ENCODE measurements around the gene SVOPL. TPM values are rescaled to one million over a fixed set of nuclear protein-coding genes. Genes with fewer than 3 reads are reported as not detected.

SVOPL gene
- total RNA-seq, 4 donors from 2014 or later: 4.1 to 4.6 TPM; not detected in 2

DNA sequence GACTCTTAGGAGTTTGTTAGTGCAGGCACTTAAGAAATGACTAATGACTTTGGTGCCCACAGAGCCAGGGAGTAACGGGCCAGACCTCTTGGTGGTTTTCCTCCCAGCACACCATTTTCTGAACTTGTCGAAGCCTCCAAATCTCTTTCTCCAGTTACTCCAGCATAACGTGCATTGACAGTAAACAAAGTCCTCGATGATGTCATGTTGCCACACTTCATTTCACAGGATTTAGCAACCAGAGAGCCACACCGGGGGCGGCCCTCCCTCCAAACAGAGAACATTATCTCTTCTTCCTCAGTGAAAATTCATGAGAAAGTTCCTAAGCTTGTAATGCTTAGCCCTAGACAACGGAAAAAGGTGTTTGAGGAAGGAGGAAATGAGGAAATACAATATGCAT, 4.0 kb upstream of the SVOPL start:
- no peak for TF ChIP-seq POLR2A (IDR thresholded peaks at IDR 0.05)
- no peak for TF ChIP-seq POLR2AphosphoS5 (IDR thresholded peaks at IDR 0.05)
- TF ChIP-seq EP300 (IDR thresholded peaks at IDR 0.05; ENCODE audit: low read depth): no peak
- TF ChIP-seq, protein P1, sequence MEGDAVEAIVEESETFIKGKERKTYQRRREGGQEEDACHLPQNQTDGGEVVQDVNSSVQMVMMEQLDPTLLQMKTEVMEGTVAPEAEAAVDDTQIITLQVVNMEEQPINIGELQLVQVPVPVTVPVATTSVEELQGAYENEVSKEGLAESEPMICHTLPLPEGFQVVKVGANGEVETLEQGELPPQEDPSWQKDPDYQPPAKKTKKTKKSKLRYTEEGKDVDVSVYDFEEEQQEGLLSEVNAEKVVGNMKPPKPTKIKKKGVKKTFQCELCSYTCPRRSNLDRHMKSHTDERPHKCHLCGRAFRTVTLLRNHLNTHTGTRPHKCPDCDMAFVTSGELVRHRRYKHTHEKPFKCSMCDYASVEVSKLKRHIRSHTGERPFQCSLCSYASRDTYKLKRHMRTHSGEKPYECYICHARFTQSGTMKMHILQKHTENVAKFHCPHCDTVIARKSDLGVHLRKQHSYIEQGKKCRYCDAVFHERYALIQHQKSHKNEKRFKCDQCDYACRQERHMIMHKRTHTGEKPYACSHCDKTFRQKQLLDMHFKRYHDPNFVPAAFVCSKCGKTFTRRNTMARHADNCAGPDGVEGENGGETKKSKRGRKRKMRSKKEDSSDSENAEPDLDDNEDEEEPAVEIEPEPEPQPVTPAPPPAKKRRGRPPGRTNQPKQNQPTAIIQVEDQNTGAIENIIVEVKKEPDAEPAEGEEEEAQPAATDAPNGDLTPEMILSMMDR (IDR thresholded peaks at IDR 0.05): no peak
- 29 to 43% methylated on average over 7 of the region's 7 CpGs for WGBS, 2 donors (ENCODE audit: low coverage in 1 of 2)
- Histone ChIP-seq H3K4me3 (no peak overlapping the region), H3K27ac (no peak overlapping the region), H3K27me3 (no peaks in the 10 kb centered on the region), H3K9me3 (no peaks in the 10 kb centered on the region), H3K36me3 (no peaks in the 10 kb centered on the region), H3K4me1 (no peaks in the 10 kb centered on the region)
- intact Hi-C loops (cut with DNase I; ENCODE audit: low total_unique reads): no loop called here
- in situ Hi-C loops (cut with MboI; ENCODE audit: low pct_ligation_motif_present in 1 of 4, low pct_unique_long_range_greater_than_20kb in 1 of 4, low sequenced_read_pairs in 3 of 4): no loop called here
- DNase-seq: no peak

DNA sequence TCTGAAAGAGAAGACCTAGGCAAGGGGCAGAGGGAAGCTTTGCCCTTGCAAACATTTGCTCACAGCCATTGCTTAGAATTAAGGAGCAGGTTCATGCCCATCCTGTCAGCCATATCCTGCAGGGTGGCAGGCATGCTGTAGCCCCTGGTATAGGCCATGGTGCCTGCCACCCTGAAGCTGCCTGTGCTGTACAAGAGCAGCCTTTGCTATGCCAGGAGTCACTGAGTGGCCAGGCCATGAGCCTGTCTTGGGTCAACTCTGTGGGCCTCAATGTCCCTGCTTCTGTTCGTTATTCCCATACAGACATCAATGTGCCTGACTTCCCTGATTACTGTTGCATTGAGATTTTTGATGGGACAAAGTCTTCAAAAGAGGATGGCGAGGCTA, 368 bp upstream of the SVOPL start:
- no peak overlapping the region for H3K4me3 ChIP-seq
- 75 to 100% methylated on average over 1 to 2 of the region's 2 CpGs for WGBS, 2 donors (ENCODE audit: low coverage in 1 of 2)
- no peak for DNase-seq
- H3K4me1 ChIP-seq: no peaks in the 10 kb centered on the region
- in situ Hi-C loops (cut with MboI; ENCODE audit: low pct_ligation_motif_present in 1 of 4, low pct_unique_long_range_greater_than_20kb in 1 of 4, low sequenced_read_pairs in 3 of 4) (no loop called here), intact Hi-C loops (cut with DNase I; ENCODE audit: low total_unique reads) (no loop called here)
- H3K36me3 ChIP-seq: no peaks in the 10 kb centered on the region
- H3K27me3 ChIP-seq: no peaks in the 10 kb centered on the region
- TF ChIP-seq POLR2AphosphoS5 (IDR thresholded peaks at IDR 0.05) (no peak), POLR2A (IDR thresholded peaks at IDR 0.05) (no peak), EP300 (IDR thresholded peaks at IDR 0.05; ENCODE audit: low read depth) (no peak)
- TF ChIP-seq, protein P1 (IDR thresholded peaks at IDR 0.05): no peak
- no peak overlapping the region for H3K27ac ChIP-seq
- H3K9me3 ChIP-seq: no peaks in the 10 kb centered on the region

GRCh38 chr7:138699661-138700060, 1.5 kb downstream of the SVOPL start:
- H3K27ac ChIP-seq: no peak overlapping the region
- DNase-seq: no peak
- in situ Hi-C loops (cut with MboI; ENCODE audit: low pct_ligation_motif_present in 1 of 4, low pct_unique_long_range_greater_than_20kb in 1 of 4, low sequenced_read_pairs in 3 of 4) (no loop called here), intact Hi-C loops (cut with DNase I; ENCODE audit: low total_unique reads) (no loop called here)
- H3K9me3 ChIP-seq: no peaks in the 10 kb centered on the region
- H3K27me3 ChIP-seq: no peaks in the 10 kb centered on the region
- H3K4me1 ChIP-seq: no peaks in the 10 kb centered on the region
- no peak overlapping the region for H3K4me3 ChIP-seq
- H3K36me3 ChIP-seq: no peaks in the 10 kb centered on the region
- WGBS, 2 donors (ENCODE audit: low coverage in 1 of 2): 78 to 81% methylated on average over 9 of the region's 9 CpGs
- TF ChIP-seq POLR2AphosphoS5 (IDR thresholded peaks at IDR 0.05) (no peak), POLR2A (IDR thresholded peaks at IDR 0.05) (no peak), EP300 (IDR thresholded peaks at IDR 0.05; ENCODE audit: low read depth) (no peak)
- TF ChIP-seq, protein P1 (IDR thresholded peaks at IDR 0.05): no peak

DNA sequence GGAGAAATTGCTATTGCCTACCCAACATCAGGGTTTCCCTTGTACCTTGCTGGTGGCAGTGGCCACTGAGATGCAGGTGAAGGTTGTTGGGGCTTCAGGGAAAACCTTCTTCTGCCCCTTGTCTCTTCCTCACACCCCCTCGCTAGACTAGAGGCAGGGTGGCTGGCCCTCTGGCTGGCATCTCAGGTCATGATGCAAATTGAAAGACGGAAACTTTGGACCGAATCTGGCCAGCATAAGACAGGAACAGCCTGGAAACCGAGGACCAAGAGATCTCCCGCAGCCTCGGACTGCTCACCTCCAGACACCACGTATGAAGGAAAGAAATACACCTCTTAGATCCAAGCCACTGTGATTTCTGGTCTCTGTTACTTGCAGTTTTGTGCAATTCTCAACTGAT, 2.9 kb downstream of the SVOPL start:
- Histone ChIP-seq H3K4me1 (no peaks in the 10 kb centered on the region), H3K27me3 (no peaks in the 10 kb centered on the region), H3K36me3 (no peaks in the 10 kb centered on the region), H3K27ac (no peak overlapping the region), H3K9me3 (no peaks in the 10 kb centered on the region), H3K4me3 (no peak overlapping the region)
- intact Hi-C loops (cut with DNase I; ENCODE audit: low total_unique reads) (no loop called here), in situ Hi-C loops (cut with MboI; ENCODE audit: low pct_ligation_motif_present in 1 of 4, low pct_unique_long_range_greater_than_20kb in 1 of 4, low sequenced_read_pairs in 3 of 4) (no loop called here)
- 92% methylated on average over 7 of the region's 7 CpGs; no CpG with 5 or more reads in 1 of the 2 donors for WGBS, 2 donors (ENCODE audit: low coverage in 1 of 2)
- TF ChIP-seq POLR2AphosphoS5 (IDR thresholded peaks at IDR 0.05): no peak
- TF ChIP-seq, protein P1 (IDR thresholded peaks at IDR 0.05): no peak
- no peak for TF ChIP-seq POLR2A (IDR thresholded peaks at IDR 0.05)
- TF ChIP-seq EP300 (IDR thresholded peaks at IDR 0.05; ENCODE audit: low read depth): no peak
- DNase-seq: no peak

Data from transverse colon (tissue), 4 donors.